SH-SY5Y (cell line): ENCODE data around the gene GRIK1.

Source experiments
- GATA2 ChIP-seq: IDR thresholded peaks from 2 replicates; pipeline ENCODE4 v1.6.1; 2011; ENCODE audit warnings: mild to moderate bottlenecking, low read depth, low read length
- GATA3 ChIP-seq: IDR thresholded peaks from 2 replicates; pipeline ENCODE4 v1.6.1; 2011; ENCODE audit warnings: low read depth, mild to moderate bottlenecking, low read length, moderate library complexity

DNA sequence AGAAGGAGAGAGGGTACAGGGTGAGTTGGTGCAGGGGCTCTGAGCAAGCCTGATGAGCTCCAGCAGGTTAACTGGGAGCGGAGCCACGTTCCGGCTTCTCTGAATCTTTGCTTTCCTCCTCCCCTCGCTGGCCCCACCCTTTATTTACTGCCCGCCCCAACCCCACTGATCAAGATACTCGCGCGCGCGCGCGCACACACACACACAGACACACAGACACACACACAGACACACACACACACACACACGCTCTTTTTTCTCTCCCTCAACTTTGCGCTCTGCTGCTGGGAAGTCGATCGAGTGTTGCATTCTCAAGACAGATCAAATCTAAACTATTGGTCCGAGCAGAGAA lies at the start of gene GRIK1:
- no peak for TF ChIP-seq GATA2
- TF ChIP-seq GATA3: no peak
